ACC112 (cell line): ENCODE results near the gene SLCO4A1.

ENCODE experiments used
- H2AFZ ChIP-seq: fragments of 200-600 bp; sonication (generic); one replicate; pipeline ENCODE4 v1.6.0; 2017; ENCODE audit warnings: antibody characterized with exemption, low read length; ENCODE audit not compliant: unreplicated experiment
- H3K27ac ChIP-seq: fragments of 200-600 bp; sonication (generic); 2 replicates; pipeline ENCODE4 v1.5.1; 2014; ENCODE audit warnings: low read depth, mild to moderate bottlenecking, antibody characterized with exemption, low read length, moderate library complexity
- H3K27me3 ChIP-seq: fragments of 200-600 bp; sonication (generic); 2 replicates; pipeline ENCODE4 v1.6.1; 2014; ENCODE audit warnings: mild to moderate bottlenecking, antibody characterized with exemption, low read length, moderate library complexity, mixed read lengths; ENCODE audit not compliant: insufficient read depth
- H3K36me3 ChIP-seq: fragments of 200-600 bp; sonication (generic); 2 replicates; pipeline ENCODE4 v1.6.1; 2016; ENCODE audit warnings: mild to moderate bottlenecking, antibody characterized with exemption, low read length, moderate library complexity, mixed read lengths; ENCODE audit not compliant: insufficient read depth
- H3K4me1 ChIP-seq: fragments of 200-600 bp; sonication (generic); one replicate; pipeline ENCODE4 v1.6.1; 2016; ENCODE audit warnings: low read length, mixed read lengths; ENCODE audit not compliant: insufficient read depth, unreplicated experiment, control insufficient read depth
- H3K4me3 ChIP-seq: fragments of 200-600 bp; sonication (generic); 2 replicates; pipeline ENCODE4 v1.5.1; 2014; ENCODE audit warnings: mild to moderate bottlenecking, low read depth, low read length
- H3K79me2 ChIP-seq: fragments of 200-600 bp; sonication (generic); one replicate; pipeline ENCODE4 v1.6.0; 2016; ENCODE audit warnings: low read length; ENCODE audit not compliant: control insufficient read depth, unreplicated experiment, insufficient read depth

The SLCO4A1 gene

DNA sequence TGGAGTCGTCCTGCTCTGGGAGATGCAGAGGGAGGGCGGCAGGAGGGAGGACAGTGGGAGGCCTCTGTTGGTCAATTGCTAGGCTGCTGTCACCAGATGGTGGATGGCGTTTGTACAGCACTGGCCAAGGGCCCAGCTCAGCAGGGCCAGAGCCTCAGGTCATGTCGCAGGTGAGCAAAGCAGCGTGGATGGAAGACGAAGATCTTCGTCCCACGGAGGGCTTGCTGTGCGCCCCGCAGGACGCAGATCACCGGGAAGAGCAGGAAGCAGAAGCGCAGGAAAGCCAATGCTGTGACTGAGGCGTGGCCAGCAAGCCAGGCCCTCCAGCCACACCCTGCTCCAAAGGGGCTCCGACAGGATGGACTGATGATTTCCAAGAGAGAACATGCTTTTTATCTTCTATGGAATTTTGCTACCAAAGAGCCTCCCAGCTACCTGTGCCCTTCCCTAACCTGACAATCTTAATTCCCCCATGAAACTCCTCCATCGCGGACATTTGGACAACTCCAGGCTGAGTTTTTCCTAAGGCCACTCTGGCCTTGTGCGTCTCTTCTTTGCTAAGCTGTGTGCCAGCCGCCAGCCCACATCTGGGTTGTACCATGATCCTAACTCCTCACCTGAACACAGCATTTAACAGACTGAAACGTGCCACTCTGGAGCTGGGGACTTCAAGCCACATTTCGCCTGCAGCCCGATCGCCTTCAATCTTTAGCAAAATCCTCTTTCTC, 3.5 kb upstream of the SLCO4A1 start:
- Histone ChIP-seq H3K4me3 (no peak overlapping the region), H3K79me2 (no peaks in the 10 kb centered on the region), H3K27me3 (peaks cover 66% of the 10 kb centered on the region), H3K4me1 (no peaks in the 10 kb centered on the region), H3K27ac (no peak overlapping the region), H3K36me3 (no peaks in the 10 kb centered on the region), H2AFZ (no peak overlapping the region)

DNA sequence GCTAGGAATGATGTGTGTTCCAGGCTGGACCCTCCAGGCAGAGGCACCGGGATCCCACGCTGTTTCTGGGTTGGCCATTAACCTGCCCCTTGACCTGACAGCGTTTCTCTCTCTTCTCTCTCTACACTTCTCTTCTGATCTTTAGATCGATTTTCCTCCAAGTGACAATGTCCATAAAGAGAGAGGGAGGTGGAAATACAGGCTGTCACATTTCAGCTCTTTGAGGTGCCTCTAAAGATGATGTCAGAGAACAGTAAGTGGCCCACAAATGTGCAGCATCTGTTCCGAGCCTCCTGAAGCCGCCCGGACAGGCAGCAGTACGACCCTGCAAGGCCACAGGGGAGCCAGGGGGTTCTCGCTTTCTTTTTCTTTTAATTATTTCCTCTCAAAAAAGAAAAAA, 2.5 kb upstream of the SLCO4A1 start:
- H3K27ac ChIP-seq: no peak overlapping the region
- H2AFZ ChIP-seq: no peak overlapping the region
- H3K4me3 ChIP-seq: no peak overlapping the region
- H3K79me2 ChIP-seq: no peaks in the 10 kb centered on the region
- peaks cover 68% of the 10 kb centered on the region for H3K27me3 ChIP-seq
- H3K4me1 ChIP-seq: no peaks in the 10 kb centered on the region
- H3K36me3 ChIP-seq: no peaks in the 10 kb centered on the region

- peaks cover 62% of the 10 kb centered on the region for H3K27me3 ChIP-seq
Measured at GRCh38 chr20:62640870-62641269, 1.4 kb upstream of the SLCO4A1 start.

DNA sequence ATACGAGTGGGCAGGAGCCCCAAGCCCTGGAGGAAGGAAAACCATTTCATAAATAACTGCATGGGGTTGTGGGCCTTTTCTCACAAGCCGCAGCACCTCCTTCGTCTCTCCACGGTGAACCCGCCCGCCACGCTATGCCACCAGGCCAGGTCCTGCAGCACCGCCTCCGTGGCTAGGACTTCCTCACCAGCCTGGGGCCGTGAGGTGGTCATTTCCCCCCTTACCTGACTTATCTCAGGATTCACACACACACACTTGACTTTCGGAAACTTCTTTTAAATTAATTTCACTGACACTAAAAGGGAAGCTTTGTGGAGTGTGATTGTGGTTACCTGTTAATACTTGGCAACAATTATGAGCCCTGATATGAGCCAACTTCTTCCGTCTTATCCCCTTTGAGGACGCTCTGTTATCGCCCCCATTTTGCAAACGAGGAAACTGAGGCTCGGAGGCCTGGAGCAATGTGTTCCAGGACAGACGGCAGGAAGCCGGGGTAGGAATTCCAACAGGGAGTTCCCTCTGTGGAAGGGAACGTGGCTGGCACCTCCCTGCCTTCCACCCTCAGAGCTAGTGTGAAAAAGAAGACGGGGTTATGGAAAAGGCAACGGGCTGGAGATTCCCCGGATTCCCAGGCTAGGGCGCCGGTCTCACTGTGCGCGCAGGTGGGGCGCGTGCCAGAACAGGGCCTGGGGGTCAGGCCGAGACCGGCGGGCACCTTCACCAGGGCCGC, 817 bp upstream of the SLCO4A1 start:
- no peaks in the 10 kb centered on the region for H3K4me1 ChIP-seq
- H3K27ac ChIP-seq: no peak overlapping the region

More at GRCh38 chr20:62640870-62641269, 1.4 kb upstream of the SLCO4A1 start:
- Histone ChIP-seq H3K27ac (no peak overlapping the region), H3K4me1 (no peaks in the 10 kb centered on the region), H3K4me3 (no peak overlapping the region), H3K79me2 (no peaks in the 10 kb centered on the region), H2AFZ (no peak overlapping the region), H3K36me3 (no peaks in the 10 kb centered on the region)

GRCh38 chr20:62642666-62643520, 590 bp downstream of the SLCO4A1 start:
- Histone ChIP-seq H3K27ac (no peak overlapping the region), H3K79me2 (no peaks in the 10 kb centered on the region), H3K4me3 (peak overlapping the region; percentile 73), H3K36me3 (no peaks in the 10 kb centered on the region), H3K4me1 (no peaks in the 10 kb centered on the region), H2AFZ (no peak overlapping the region), H3K27me3 (peaks cover 51% of the 10 kb centered on the region)

More for the DNA sequence above, 817 bp upstream of the SLCO4A1 start:
- H3K27me3 ChIP-seq: peaks cover 55% of the 10 kb centered on the region
- H2AFZ ChIP-seq: peak overlapping the region; percentile 46
- peak overlapping the region; percentile 73 for H3K4me3 ChIP-seq
- H3K36me3 ChIP-seq: no peaks in the 10 kb centered on the region
- no peaks in the 10 kb centered on the region for H3K79me2 ChIP-seq

DNA sequence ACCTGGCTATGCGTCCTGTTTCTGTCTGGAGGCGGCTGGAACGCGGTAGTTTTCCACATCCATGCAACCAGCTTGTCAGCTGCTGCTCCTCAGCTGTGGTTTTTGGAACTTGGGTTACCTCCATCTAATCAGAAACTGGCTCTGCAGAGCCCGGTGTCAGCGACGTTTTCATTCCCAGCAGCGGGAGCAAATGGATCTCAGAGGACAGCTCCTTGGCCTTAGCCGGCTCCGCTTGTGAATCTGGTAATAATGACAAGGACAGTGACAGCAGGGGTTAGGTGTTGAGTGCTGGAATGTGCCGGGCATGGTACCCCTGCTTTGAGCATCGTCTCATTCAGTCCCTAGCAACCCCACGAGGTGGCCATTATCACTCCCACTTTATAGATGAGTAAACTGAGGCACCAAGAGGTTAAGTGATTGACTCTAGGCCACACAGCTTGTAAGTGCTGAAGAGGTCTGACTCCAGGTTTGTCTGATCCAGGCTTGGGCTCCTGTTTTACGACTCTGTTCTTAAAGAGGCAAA, 1.3 kb downstream of the SLCO4A1 start:
- H2AFZ ChIP-seq: no peak overlapping the region
- H3K4me3 ChIP-seq: peak overlapping the region; percentile 73; the same call in 1 of the 2 replicates
- H3K27me3 ChIP-seq: peaks cover 44% of the 10 kb centered on the region
- no peak overlapping the region for H3K27ac ChIP-seq
- H3K79me2 ChIP-seq: no peaks in the 10 kb centered on the region
- H3K4me1 ChIP-seq: no peaks in the 10 kb centered on the region
- no peaks in the 10 kb centered on the region for H3K36me3 ChIP-seq

DNA sequence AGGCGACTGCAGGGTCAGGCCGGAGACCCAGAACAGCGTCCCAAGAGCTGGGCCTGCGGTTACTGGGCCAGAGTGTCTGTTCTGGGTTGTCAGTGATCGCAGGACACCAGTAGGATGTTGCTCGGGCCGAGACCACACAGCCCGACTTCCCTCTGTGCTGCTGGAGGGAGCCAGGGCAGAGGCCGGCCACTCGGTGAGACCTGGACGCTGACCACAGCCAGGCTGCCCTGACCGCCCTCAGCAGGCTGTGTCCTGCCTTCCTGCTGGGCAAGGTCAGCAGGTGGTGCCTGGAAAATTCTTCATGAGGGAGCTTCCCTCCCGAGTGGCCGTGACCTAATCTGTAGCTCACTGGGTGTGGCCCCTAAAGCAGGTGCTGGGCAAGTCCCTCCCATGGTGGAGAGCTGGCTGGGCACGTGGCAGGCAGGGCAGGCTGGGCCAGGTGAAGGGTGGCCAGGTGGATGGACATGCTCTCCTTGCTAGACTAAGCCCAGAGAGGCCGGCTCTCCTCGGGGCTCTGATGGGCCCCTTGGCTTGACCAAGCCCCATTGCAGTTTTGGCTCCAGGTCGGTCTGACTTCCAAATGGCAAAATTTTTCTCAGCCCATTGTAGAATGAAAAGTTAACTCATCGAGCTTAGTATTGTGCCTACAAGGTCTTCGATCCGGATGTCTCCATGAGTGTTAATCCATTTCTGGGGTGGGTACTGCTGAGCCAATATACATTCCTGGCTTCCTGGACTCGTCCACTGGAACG, 1.9 kb downstream of the SLCO4A1 start:
- H3K27me3 ChIP-seq: peaks cover 41% of the 10 kb centered on the region
- no peak overlapping the region for H3K4me3 ChIP-seq
- H3K27ac ChIP-seq: no peak overlapping the region

GRCh38 chr20:62644802-62645496, 2.6 kb downstream of the SLCO4A1 start:
- Histone ChIP-seq H3K27ac (no peak overlapping the region), H3K27me3 (peaks cover 35% of the 10 kb centered on the region), H3K36me3 (no peaks in the 10 kb centered on the region), H3K4me1 (no peaks in the 10 kb centered on the region), H2AFZ (no peak overlapping the region), H3K4me3 (no peak overlapping the region), H3K79me2 (no peaks in the 10 kb centered on the region)

More for the DNA sequence above, 1.9 kb downstream of the SLCO4A1 start:
- no peaks in the 10 kb centered on the region for H3K4me1 ChIP-seq
- H2AFZ ChIP-seq: no peak overlapping the region
- H3K36me3 ChIP-seq: no peaks in the 10 kb centered on the region
- no peaks in the 10 kb centered on the region for H3K79me2 ChIP-seq

DNA sequence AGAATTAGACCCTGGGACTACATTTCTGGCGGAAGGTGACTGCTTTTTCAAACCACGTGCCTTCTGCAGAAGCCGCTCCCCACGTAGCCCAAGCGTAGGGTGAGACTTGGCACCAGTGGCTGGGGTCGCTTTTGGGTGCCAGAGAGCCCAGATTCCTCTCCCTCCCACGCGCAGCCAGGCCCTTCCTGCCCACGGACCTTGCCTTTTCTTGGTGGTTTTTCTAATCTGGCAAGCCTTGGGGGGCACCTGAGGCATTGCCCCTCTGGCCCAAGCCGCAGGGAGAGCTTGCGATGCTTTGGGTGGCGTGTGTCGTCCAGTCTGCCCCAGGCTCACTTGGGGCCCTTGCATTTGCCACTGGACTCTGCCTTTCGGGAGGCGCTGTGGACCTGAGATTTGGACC, 3.3 kb downstream of the SLCO4A1 start:
- Histone ChIP-seq H3K27ac (no peak overlapping the region), H3K27me3 (peaks cover 35% of the 10 kb centered on the region), H3K36me3 (no peaks in the 10 kb centered on the region), H3K4me3 (no peak overlapping the region), H3K4me1 (no peaks in the 10 kb centered on the region), H2AFZ (no peak overlapping the region), H3K79me2 (no peaks in the 10 kb centered on the region)
